Liver (tissue), 9 donors: ENCODE data around the gene EIF2S3. TPM values are rescaled to one million over a fixed set of nuclear protein-coding genes. Genes with fewer than 3 reads are reported as not detected.

Experiments
- DNase-seq: peaks from one replicate; pipeline ENCODE4 v3.0.0-alpha.2; 2017; ENCODE audit warnings: low spot score
- H3K27ac ChIP-seq, 2 donors: one replicate each; pipeline ENCODE4 v1.7.0; 2013; ENCODE audit warnings: inconsistent platforms in 2 of 2, low read length in 2 of 2, control low read depth in 1 of 2, low read depth in 1 of 2, mild to moderate bottlenecking in 1 of 2
- H3K27me3 ChIP-seq, 4 donors: one replicate each; pipeline versions ENCODE4 v1.6.1 to v1.7.0; 2013; ENCODE audit warnings: low read length in 3 of 4, inconsistent platforms in 1 of 4, mild to moderate bottlenecking in 1 of 4, moderate library complexity in 1 of 4; ENCODE audit not compliant: control insufficient read depth in 4 of 4, insufficient read depth in 4 of 4
- H3K36me3 ChIP-seq, 4 donors: one replicate each; pipeline versions ENCODE4 v1.6.1 to v1.7.0; 2013; ENCODE audit warnings: low read length in 3 of 4, mild to moderate bottlenecking in 3 of 4, low read depth in 1 of 4, moderate library complexity in 1 of 4; ENCODE audit not compliant: control insufficient read depth in 4 of 4, insufficient read depth in 3 of 4
- H3K4me1 ChIP-seq, 4 donors: one replicate each; pipeline versions ENCODE4 v1.6.1 to v1.7.0; 2013; ENCODE audit warnings: low read length in 3 of 4, mild to moderate bottlenecking in 3 of 4, moderate library complexity in 1 of 4; ENCODE audit not compliant: control insufficient read depth in 4 of 4, insufficient read depth in 4 of 4
- H3K4me3 ChIP-seq, 3 donors: one replicate each; pipeline versions ENCODE4 v1.6.1 to v1.7.0; 2013; ENCODE audit warnings: low read length in 3 of 3, control low read depth in 1 of 3, low read depth in 1 of 3, mild to moderate bottlenecking in 1 of 3
- H3K9ac ChIP-seq, 2 donors: one replicate each; pipeline ENCODE4 v1.7.0; 2013; ENCODE audit warnings: low read length in 2 of 2, mild to moderate bottlenecking in 2 of 2, moderate library complexity in 2 of 2, control low read depth in 1 of 2, low read depth in 1 of 2
- H3K9me3 ChIP-seq, 4 donors: one replicate each; pipeline versions ENCODE4 v1.6.1 to v1.7.0; 2013; ENCODE audit warnings: low read length in 3 of 4; ENCODE audit not compliant: control insufficient read depth in 4 of 4
- ATF3 ChIP-seq: IDR thresholded peaks from 2 replicates; pipeline ENCODE4 v1.6.1; 2016; ENCODE audit warnings: antibody characterized with exemption
- CTCF ChIP-seq: fragments of 150-350 bp; IDR thresholded peaks from 2 replicates; pipeline ENCODE4 v1.5.1; 2017; ENCODE audit warnings: improper control_type of control experiment, low read depth, low read length; ENCODE audit not compliant: missing input control
- EGR1 ChIP-seq, 2 donors: IDR thresholded peaks; 2 replicates each; pipeline ENCODE4 v1.6.1; 2016 to 2018; ENCODE audit warnings: antibody characterized with exemption in 2 of 2, low read depth in 2 of 2
- FOXA2 ChIP-seq: IDR thresholded peaks from 2 replicates; pipeline ENCODE4 v1.6.1; 2016; ENCODE audit warnings: antibody characterized with exemption
- GABPA ChIP-seq, 2 donors: IDR thresholded peaks in 1 of 2; conservative IDR thresholded peaks in 1 of 2; 2 replicates each; pipeline ENCODE4 v1.6.1; 2016; ENCODE audit warnings: antibody characterized with exemption in 2 of 2, mild to moderate bottlenecking in 1 of 2, moderate library complexity in 1 of 2
- HNF4A ChIP-seq, 2 donors: conservative IDR thresholded peaks; 2 replicates each; pipeline ENCODE4 v1.6.1; 2016; ENCODE audit warnings: antibody characterized with exemption in 2 of 2, mild to moderate bottlenecking in 2 of 2
- HNF4G ChIP-seq: IDR thresholded peaks from 2 replicates; pipeline ENCODE4 v1.6.1; 2016; ENCODE audit warnings: antibody characterized with exemption
- JUND ChIP-seq, 2 donors: IDR thresholded peaks; 2 replicates each; pipeline ENCODE4 v1.6.1; 2016; ENCODE audit warnings: antibody characterized with exemption in 2 of 2
- MAX ChIP-seq: IDR thresholded peaks from 2 replicates; pipeline ENCODE4 v1.6.1; 2016; ENCODE audit warnings: antibody characterized with exemption
- NR2F2 ChIP-seq: IDR thresholded peaks from 2 replicates; pipeline ENCODE4 v1.6.1; 2016; ENCODE audit warnings: antibody characterized with exemption
- RAD21 ChIP-seq, 2 donors: IDR thresholded peaks; 2 replicates each; pipeline ENCODE4 v1.6.1; 2016; ENCODE audit warnings: antibody characterized with exemption in 2 of 2, mild to moderate bottlenecking in 2 of 2
- REST ChIP-seq: IDR thresholded peaks from 2 replicates; pipeline ENCODE4 v1.6.1; 2016; ENCODE audit warnings: antibody characterized with exemption, mild to moderate bottlenecking
- RXRA ChIP-seq, 2 donors: IDR thresholded peaks; 2 replicates each; pipeline ENCODE4 v1.6.1; 2017 to 2018; ENCODE audit warnings: antibody characterized with exemption in 2 of 2, mild to moderate bottlenecking in 1 of 2
- SP1 ChIP-seq: IDR thresholded peaks from 2 replicates; pipeline ENCODE4 v1.6.1; 2018; ENCODE audit warnings: antibody characterized with exemption, mild to moderate bottlenecking
- TAF1 ChIP-seq: conservative IDR thresholded peaks from 2 replicates; pipeline ENCODE4 v1.6.1; 2016; ENCODE audit warnings: antibody characterized with exemption, mild to moderate bottlenecking
- WGBS: extraction: QIAGEN DNeasy Blood & Tissue Kit; methylation state at CpG from one replicate; pipeline ENCODE4 v1.1.7; 2013; 5-methylcytosine and 5-hydroxymethylcytosine counted together
- polyA plus RNA-seq, 2 donors: library from polyadenylated mRNA; stranded (reverse) in 1 of 2; unstranded in 1 of 2; fragments of 200-250 nt in 1 of 2; fragments of >200 nt in 1 of 2; fragmentation: Nextera tagmentation in 1 of 2; extraction: Ambion mirVana in 1 of 2; gene quantifications; one replicate each; pipeline versions ENCODE4 v1.2.1 to v1.2.3, GENCODE V29; 2013 to 2015
- total RNA-seq, 2 donors: library from RNA; depleted of rRNA; stranded (reverse); fragments of >200 nt; gene quantifications; one replicate each; pipeline ENCODE4 v1.2.3, GENCODE V29; 2014
- TF ChIP-seq, protein P1 (sequence below): IDR thresholded peaks from 2 replicates; pipeline ENCODE4 v1.6.1; 2016; ENCODE audit warnings: antibody characterized with exemption
- donor health status: healthy.
- donor health status: healthy.
- donor health status: healthy.
- donor health status: healthy.
- donor health status: healthy.

The EIF2S3 gene
- total and polyA plus RNA-seq, 4 donors, result 24.9 to 98.0 (median 47.4) TPM

- DNase-seq, result no peak
- no peak overlapping the region for H3K9ac ChIP-seq
- H3K27ac ChIP-seq, result no peak overlapping the region
- H3K27me3 ChIP-seq, result no peaks in the 10 kb centered on the region
- H3K36me3 ChIP-seq, result no peaks in the 10 kb centered on the region
- TF ChIP-seq ATF3 (no peak), RXRA (IDR thresholded peaks at IDR 0.05) (no peak), RAD21 (IDR thresholded peaks at IDR 0.05) (no peak), HNF4A (conservative IDR thresholded peaks at IDR 0.05) (no peak), JUND (IDR thresholded peaks at IDR 0.05) (no peak), EGR1 (IDR thresholded peaks at IDR 0.05; ENCODE audit: low read depth in 2 of 2) (no peak), HNF4G (no peak), GABPA (IDR thresholded peaks at IDR 0.05 in 1 of 2, conservative IDR thresholded peaks at IDR 0.05 in 1 of 2) (no peak), FOXA2 (no peak), SP1 (no peak), NR2F2 (no peak), CTCF (no peak)
- TF ChIP-seq, protein P1, sequence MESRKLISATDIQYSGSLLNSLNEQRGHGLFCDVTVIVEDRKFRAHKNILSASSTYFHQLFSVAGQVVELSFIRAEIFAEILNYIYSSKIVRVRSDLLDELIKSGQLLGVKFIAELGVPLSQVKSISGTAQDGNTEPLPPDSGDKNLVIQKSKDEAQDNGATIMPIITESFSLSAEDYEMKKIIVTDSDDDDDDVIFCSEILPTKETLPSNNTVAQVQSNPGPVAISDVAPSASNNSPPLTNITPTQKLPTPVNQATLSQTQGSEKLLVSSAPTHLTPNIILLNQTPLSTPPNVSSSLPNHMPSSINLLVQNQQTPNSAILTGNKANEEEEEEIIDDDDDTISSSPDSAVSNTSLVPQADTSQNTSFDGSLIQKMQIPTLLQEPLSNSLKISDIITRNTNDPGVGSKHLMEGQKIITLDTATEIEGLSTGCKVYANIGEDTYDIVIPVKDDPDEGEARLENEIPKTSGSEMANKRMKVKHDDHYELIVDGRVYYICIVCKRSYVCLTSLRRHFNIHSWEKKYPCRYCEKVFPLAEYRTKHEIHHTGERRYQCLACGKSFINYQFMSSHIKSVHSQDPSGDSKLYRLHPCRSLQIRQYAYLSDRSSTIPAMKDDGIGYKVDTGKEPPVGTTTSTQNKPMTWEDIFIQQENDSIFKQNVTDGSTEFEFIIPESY, result no peak
- WGBS, result 88% methylated on average over 6 of the region's 6 CpGs
- no peak overlapping the region for H3K4me3 ChIP-seq
- H3K4me1 ChIP-seq, result no peaks in the 10 kb centered on the region
- H3K9me3 ChIP-seq, result no peaks in the 10 kb centered on the region
Observed at GRCh38 chrX:24085101-24085500, 30.3 kb downstream of the EIF2S3 start.

DNA sequence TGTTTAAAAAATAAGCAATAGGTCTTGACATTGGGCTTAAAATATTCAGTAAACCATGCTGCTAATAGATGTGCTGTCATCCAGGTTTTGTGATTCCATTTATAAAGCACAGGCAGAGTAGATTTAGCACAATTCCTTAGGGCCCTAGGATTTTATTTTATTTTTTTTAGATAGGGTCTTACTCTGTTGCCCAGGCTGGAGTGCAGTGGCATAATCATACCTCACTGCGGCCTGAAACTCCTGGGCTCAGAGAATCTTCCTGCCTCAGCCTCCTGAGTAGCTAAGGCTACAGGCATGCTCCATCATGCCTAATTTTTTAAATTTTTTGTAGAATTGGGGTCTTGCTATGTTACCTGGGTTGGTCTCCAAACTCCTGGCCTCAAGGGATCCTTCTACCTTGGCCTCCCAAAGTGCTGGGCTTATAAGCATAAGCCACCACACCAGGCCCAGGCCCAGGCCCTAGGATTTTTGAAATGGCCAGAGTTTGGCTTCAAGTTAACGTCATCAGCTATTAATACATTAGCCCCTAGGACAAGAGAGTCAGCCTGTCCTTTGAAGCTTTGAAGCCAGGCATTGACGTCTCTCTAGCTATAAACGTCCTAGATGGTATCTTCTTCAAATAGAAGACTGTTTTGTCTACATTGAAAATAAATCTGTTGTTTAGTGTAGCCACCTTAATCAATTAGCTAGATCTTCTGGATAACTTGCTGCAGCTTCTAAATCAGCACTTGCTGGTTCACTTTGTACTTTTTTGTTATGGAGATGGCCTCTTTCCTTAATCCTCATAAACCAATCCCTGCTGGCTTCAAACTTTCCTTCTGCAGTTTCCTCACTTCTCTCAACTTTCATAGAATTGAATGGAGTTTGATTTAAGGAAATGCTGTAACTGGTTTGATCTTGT is 35.8 kb downstream of the EIF2S3 start:
- H3K4me1 ChIP-seq, result no peaks in the 10 kb centered on the region
- H3K27ac ChIP-seq, result no peak overlapping the region
- H3K9ac ChIP-seq, result no peak overlapping the region
- no peaks in the 10 kb centered on the region for H3K36me3 ChIP-seq
- no peak for DNase-seq
- H3K9me3 ChIP-seq, result no peaks in the 10 kb centered on the region
- TF ChIP-seq FOXA2 (no peak), MAX (no peak), GABPA (IDR thresholded peaks at IDR 0.05 in 1 of 2, conservative IDR thresholded peaks at IDR 0.05 in 1 of 2) (no peak), ATF3 (no peak), HNF4A (conservative IDR thresholded peaks at IDR 0.05) (no peak), SP1 (no peak), REST (no peak), TAF1 (no peak), EGR1 (IDR thresholded peaks at IDR 0.05; ENCODE audit: low read depth in 2 of 2) (no peak), RAD21 (IDR thresholded peaks at IDR 0.05) (no peak)
- H3K4me3 ChIP-seq, result no peak overlapping the region
- no peaks in the 10 kb centered on the region for H3K27me3 ChIP-seq
- WGBS, result 69% methylated on average over 4 of the region's 4 CpGs
